GM18868 (cell line): Measurements from ENCODE around the gene GFI1B.
A peak's percentile ranks its signal among the peaks of the same experiment; 100 is the strongest.

Experiments used
- ATAC-seq: cut with Tn5 transposase; IDR thresholded peaks from one replicate; pipeline ENCODE4 v1.9.1; 2021; ENCODE audit warnings: mild to moderate bottlenecking, moderate library complexity; ENCODE audit not compliant: unreplicated experiment

The GFI1B gene

GRCh38 chr9:132978451-132979131 is at the start of gene GFI1B:
Gene GFI1B (plus strand): TSS chr9:132978694. CDS start chr9:132986679, 7,985 bp downstream.
- ATAC-seq: no peak

- ATAC-seq: no peak
These were observed 47.2 kb upstream of the GFI1B start for GRCh38 chr9:132931178-132931735.

GRCh38 chr9:132935026-132935425 is 43.5 kb upstream of the GFI1B start:
- ATAC-seq: no peak

GRCh38 chr9:132937463-132937901 is 41.0 kb upstream of the GFI1B start:
- no peak for ATAC-seq

- ATAC-seq: no peak
These were observed 39.3 kb upstream of the GFI1B start for GRCh38 chr9:132939169-132939568.

GRCh38 chr9:132942541-132943182 is 35.8 kb upstream of the GFI1B start:
- ATAC-seq: no peak

GRCh38 chr9:132943651-132944293 is 34.7 kb upstream of the GFI1B start:
- ATAC-seq: no peak

GRCh38 chr9:132944294-132945185 is 34.0 kb upstream of the GFI1B start, which contains the start of gene TSC1:
Gene TSC1 (minus strand): TSS chr9:132944616. CDS start chr9:132928872, 15,744 bp downstream.
- ATAC-seq: peak; percentile 70

- no peak for ATAC-seq
These were observed 33.0 kb upstream of the GFI1B start for GRCh38 chr9:132945186-132946130.

- ATAC-seq: no peak
These were observed 32.3 kb upstream of the GFI1B start for GRCh38 chr9:132946211-132946610.

- no peak for ATAC-seq
These were observed 31.7 kb upstream of the GFI1B start for GRCh38 chr9:132946631-132947295.

- no peak for ATAC-seq
These were observed 30.7 kb upstream of the GFI1B start for GRCh38 chr9:132947756-132948155.

- no peak for ATAC-seq
These were observed 29.9 kb upstream of the GFI1B start for GRCh38 chr9:132948482-132949050.

- no peak for ATAC-seq
These were observed 28.8 kb upstream of the GFI1B start for GRCh38 chr9:132949709-132950108.

- ATAC-seq: no peak
These were observed 23.4 kb upstream of the GFI1B start for GRCh38 chr9:132955123-132955522.

- no peak for ATAC-seq
These were observed 22.7 kb upstream of the GFI1B start for GRCh38 chr9:132955768-132956167.

- ATAC-seq: no peak
These were observed 20.7 kb upstream of the GFI1B start for GRCh38 chr9:132957805-132958204.

- ATAC-seq: no peak
These were observed 17.5 kb upstream of the GFI1B start for GRCh38 chr9:132961002-132961401.

GRCh38 chr9:132965478-132965877 is 13.0 kb upstream of the GFI1B start:
- ATAC-seq: no peak
